Measurements from ENCODE around the gene JAG2.
"Not testable (repeated sequence)": the region's sequence is repeated elsewhere in the genome, so short reads cannot be mapped to it uniquely, and the experiment has no call there.

Gene JAG2

DNA sequence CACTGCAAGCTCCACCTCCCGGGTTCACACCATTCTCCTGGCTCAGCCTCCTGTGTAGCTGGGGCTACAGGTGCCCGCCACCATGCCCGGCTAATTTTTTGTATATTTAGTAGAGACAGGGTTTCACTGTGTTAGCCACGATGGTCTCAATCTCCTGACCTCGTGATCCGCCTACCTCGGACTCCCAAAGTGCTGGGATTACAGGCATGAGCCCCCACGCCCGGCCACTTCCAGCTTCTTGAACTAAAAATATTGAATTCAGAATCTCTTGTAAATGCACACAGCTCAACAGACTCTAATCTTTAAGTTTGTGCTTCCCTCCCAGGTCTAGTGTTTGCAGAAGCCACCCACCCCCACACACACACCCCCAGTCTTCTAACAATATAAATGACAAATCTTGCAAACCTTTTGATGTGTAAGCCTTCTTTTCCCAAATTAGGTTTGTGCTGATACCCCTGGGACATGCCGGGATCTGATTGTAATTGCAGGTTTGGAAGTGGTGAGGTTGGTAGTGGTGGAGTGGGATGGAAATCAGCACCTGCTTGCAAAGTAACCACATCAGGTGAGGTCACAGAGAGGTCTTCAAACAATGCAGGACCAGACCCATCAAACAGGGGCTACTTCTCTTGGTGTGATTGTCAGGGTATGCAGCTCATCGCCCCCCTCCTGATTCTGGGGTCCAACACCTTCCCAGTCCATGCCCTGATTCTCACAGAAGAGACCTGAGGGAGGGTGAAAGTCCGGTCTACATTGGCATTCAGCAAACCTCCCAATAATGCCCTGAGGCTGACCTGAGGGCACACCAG lies 51.9 kb downstream of the JAG2 start:
- peaks cover 28% of the 10 kb centered on the region for H3K9me3 ChIP-seq (ENCODE audit: control insufficient read depth, low read length)
- no peak overlapping the region for H3K4me3 ChIP-seq (ENCODE audit: low read length)
- DNase-seq (ENCODE audit: low read depth): no peak

DNA sequence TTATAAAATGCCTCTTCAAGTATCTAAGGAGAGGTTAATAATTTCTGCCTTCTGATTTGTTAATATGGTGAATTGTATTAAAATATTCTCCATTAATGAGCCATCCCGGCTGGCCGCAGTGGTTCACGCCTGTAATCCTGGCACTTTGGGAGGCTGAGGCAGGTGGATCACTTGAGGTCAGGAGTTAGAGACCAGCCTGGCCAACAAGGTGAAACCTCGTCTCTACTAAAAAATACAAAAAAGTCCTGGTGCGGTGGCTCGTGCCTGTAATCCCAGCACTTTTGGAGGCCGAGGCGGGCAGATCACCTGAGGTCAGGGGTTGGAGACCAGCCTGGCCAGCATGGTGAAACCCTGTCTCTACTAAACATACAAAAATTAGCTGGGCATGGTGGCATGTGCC lies 59.3 kb downstream of the JAG2 start:
- not testable (repeated sequence) for H3K9ac ChIP-seq (ENCODE audit: low read length); H3K4me1 ChIP-seq (ENCODE audit: control insufficient read depth, insufficient read depth, low read length); H3K4me3 ChIP-seq (ENCODE audit: low read length); H3K9me3 ChIP-seq (ENCODE audit: control insufficient read depth, low read length); H3K36me3 ChIP-seq (ENCODE audit: control insufficient read depth, insufficient read depth, low read length, severe bottlenecking); DNase-seq (ENCODE audit: low read depth)
- H3K27me3 ChIP-seq (replicated peaks; ENCODE audit: control insufficient read depth, insufficient read depth, low read length): peaks cover 33% of the 10 kb centered on the region

More for the DNA sequence above, 51.9 kb downstream of the JAG2 start:
- H3K4me1 ChIP-seq (ENCODE audit: control insufficient read depth, insufficient read depth, low read length): no peaks in the 10 kb centered on the region
- peaks cover 42% of the 10 kb centered on the region for H3K27me3 ChIP-seq (replicated peaks; ENCODE audit: control insufficient read depth, insufficient read depth, low read length)
- no peaks in the 10 kb centered on the region for H3K36me3 ChIP-seq (ENCODE audit: control insufficient read depth, insufficient read depth, low read length, severe bottlenecking)
- no peak overlapping the region for H3K9ac ChIP-seq (ENCODE audit: low read length)

DNA sequence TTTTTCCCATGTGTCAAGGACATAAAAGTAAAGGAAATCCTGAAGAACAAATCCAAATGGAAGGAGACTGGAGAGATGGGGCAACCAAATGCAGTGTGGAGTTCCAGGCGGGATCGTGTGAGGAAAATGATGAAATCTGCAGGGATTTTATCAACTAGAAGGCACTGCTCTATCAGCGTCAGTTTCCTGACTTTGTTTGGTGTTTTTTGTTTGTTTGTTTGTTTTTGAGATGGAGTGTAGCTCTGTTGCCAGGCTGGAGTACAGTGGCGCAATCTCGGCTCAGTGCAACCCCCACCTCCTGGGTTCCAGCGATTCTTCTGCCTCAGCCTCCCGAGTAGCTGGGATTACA lies 60.1 kb downstream of the JAG2 start:
- no peak overlapping the region for H3K4me3 ChIP-seq (ENCODE audit: low read length)
- no peaks in the 10 kb centered on the region for H3K4me1 ChIP-seq (ENCODE audit: control insufficient read depth, insufficient read depth, low read length)
- H3K27me3 ChIP-seq (replicated peaks; ENCODE audit: control insufficient read depth, insufficient read depth, low read length): peaks cover 41% of the 10 kb centered on the region
- DNase-seq (ENCODE audit: low read depth): no peak
- peaks cover 14% of the 10 kb centered on the region for H3K9me3 ChIP-seq (ENCODE audit: control insufficient read depth, low read length)
- H3K36me3 ChIP-seq (ENCODE audit: control insufficient read depth, insufficient read depth, low read length, severe bottlenecking): no peaks in the 10 kb centered on the region
- H3K9ac ChIP-seq (ENCODE audit: low read length): no peak overlapping the region

DNA sequence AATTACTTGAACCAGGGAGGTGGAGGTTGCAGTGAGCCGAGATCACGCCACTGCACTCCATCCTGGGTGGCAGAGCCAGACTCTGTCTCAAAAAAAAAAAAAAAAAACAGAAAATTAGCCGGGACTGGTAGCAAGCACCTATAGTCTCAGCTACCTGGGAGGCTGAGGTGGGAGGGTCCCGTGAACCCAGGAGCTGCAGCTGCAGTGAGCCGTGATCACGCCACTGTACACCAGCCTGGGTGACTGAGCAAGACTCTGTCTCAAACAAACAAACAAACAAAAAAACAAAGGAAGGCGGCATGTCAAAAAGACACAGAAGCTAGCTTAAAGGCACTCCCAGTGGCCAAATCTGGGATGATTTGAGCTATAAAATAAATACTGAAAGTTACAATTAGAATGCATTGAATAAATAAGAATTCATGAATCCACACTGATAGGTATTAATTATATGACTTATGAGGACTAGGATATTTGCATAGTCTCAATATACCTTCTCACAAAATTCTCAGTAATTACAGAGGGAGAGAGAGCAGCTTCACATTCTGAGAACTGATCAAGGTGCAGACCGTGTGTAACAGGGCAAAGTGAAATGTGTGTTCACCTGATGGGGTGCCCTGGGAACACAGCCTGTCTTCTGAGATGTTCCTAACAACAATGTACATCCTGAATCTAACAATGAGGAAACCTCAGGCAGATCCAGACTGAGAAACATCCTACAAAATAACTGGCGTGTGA lies 60.6 kb downstream of the JAG2 start:
- peaks cover 18% of the 10 kb centered on the region for H3K9me3 ChIP-seq (ENCODE audit: control insufficient read depth, low read length)
- no peaks in the 10 kb centered on the region for H3K36me3 ChIP-seq (ENCODE audit: control insufficient read depth, insufficient read depth, low read length, severe bottlenecking)
- no peak overlapping the region for H3K9ac ChIP-seq (ENCODE audit: low read length)
- peaks cover 46% of the 10 kb centered on the region for H3K27me3 ChIP-seq (replicated peaks; ENCODE audit: control insufficient read depth, insufficient read depth, low read length)
- no peak for DNase-seq (ENCODE audit: low read depth)
- no peak overlapping the region for H3K4me3 ChIP-seq (ENCODE audit: low read length)
- no peaks in the 10 kb centered on the region for H3K4me1 ChIP-seq (ENCODE audit: control insufficient read depth, insufficient read depth, low read length)

DNA sequence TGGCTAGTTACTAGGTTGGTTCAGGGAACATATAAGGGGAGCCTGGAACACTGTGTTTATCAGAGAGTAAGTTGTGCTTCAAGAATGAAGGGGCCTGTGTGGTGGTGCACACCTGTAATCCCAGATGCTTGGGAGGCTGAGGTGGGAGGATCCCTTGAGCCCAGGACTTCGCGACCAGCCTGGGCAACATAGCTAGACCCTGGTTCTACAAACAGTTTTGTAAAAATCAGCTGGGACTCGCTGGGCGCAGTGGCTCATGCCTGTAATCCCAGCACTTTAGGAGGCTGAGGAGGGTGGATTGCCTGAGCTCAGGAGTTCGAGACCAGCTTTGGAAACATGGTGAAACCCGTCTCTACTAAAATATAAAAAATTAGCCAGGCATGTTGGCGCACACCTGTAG lies 61.2 kb downstream of the JAG2 start:
- H3K36me3 ChIP-seq (ENCODE audit: control insufficient read depth, insufficient read depth, low read length, severe bottlenecking): no peaks in the 10 kb centered on the region
- no peak for DNase-seq (ENCODE audit: low read depth)
- peaks cover 52% of the 10 kb centered on the region for H3K27me3 ChIP-seq (replicated peaks; ENCODE audit: control insufficient read depth, insufficient read depth, low read length)
- no peak overlapping the region for H3K4me3 ChIP-seq (ENCODE audit: low read length)
- no peaks in the 10 kb centered on the region for H3K4me1 ChIP-seq (ENCODE audit: control insufficient read depth, insufficient read depth, low read length)
- peaks cover 20% of the 10 kb centered on the region for H3K9me3 ChIP-seq (ENCODE audit: control insufficient read depth, low read length)
- no peak overlapping the region for H3K9ac ChIP-seq (ENCODE audit: low read length)

DNA sequence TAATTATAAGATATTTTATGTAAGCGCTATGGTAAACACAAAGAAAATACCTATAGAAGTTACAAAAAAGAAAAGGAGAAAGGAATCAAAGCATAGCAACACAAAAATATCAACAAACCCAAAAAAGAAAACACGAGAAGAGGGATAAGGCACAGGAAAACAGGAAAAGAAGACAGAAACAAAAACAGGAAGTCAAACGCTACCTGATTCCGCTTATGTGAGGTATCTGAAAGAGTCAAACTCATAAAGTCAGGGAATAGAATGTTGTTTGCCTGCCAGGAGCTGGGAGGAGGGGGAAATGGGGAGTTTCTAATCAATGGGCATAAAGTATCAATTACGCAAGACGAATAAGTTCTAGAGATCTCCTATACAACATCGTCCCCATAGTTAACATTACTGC lies 63.4 kb downstream of the JAG2 start:
- peaks cover 20% of the 10 kb centered on the region for H3K9me3 ChIP-seq (ENCODE audit: control insufficient read depth, low read length)
- no peak overlapping the region for H3K9ac ChIP-seq (ENCODE audit: low read length)
- no peak for DNase-seq (ENCODE audit: low read depth)

DNA sequence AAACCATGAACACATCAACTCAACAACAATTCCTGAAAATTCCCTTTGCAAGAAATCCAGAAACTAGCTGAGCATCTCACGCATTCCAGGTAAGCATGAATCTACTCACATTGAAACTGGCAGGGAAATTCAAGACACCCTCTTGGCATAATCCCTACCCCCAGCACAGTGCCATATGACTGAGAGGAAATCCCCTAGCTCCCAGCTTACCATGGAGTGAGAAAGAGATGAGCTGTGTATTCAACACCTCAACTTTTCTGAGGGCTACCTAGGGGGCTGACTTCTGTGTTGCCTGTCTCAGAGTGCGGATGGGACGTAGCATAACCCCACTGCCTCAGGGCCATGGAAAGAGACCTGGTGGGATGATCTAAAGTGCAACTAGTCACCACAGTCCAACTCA lies 65.7 kb downstream of the JAG2 start:
- Histone ChIP-seq H3K27me3 (replicated peaks; ENCODE audit: control insufficient read depth, insufficient read depth, low read length) (peaks cover 78% of the 10 kb centered on the region), H3K4me1 (ENCODE audit: control insufficient read depth, insufficient read depth, low read length) (no peaks in the 10 kb centered on the region), H3K9ac (ENCODE audit: low read length) (no peak overlapping the region), H3K36me3 (ENCODE audit: control insufficient read depth, insufficient read depth, low read length, severe bottlenecking) (no peaks in the 10 kb centered on the region), H3K4me3 (ENCODE audit: low read length) (no peak overlapping the region), H3K9me3 (ENCODE audit: control insufficient read depth, low read length) (peaks cover 32% of the 10 kb centered on the region)
- no peak for DNase-seq (ENCODE audit: low read depth)

More for the DNA sequence above, 63.4 kb downstream of the JAG2 start:
- Histone ChIP-seq H3K27me3 (replicated peaks; ENCODE audit: control insufficient read depth, insufficient read depth, low read length) (peaks cover 70% of the 10 kb centered on the region), H3K4me3 (ENCODE audit: low read length) (no peak overlapping the region), H3K4me1 (ENCODE audit: control insufficient read depth, insufficient read depth, low read length) (no peaks in the 10 kb centered on the region), H3K36me3 (ENCODE audit: control insufficient read depth, insufficient read depth, low read length, severe bottlenecking) (no peaks in the 10 kb centered on the region)

DNA sequence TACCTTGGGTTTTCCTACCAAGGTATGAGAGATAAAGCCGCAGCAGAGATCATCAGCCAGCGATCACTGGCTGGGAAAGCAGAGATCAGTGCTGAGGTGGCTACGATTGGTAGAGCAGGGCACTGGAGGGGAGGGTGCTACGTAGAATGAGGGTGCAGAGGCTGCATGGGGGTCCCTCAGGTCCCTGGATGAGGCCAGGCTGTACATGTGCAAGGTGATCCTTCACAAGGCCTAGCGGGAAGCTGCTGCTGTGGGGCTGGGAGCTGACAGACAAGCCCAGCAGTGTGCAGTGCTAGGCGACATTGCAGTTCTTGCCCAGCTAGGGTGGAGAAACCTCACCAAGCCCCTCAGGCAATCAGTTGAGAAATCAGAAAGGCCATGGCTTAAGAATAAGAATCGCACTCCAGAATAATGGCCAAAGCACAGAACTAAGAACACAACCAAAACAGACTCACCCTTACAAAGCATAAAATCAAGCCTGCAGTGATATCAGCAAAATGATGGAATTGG lies 66.2 kb downstream of the JAG2 start:
- Histone ChIP-seq H3K4me1 (ENCODE audit: control insufficient read depth, insufficient read depth, low read length) (no peaks in the 10 kb centered on the region), H3K36me3 (ENCODE audit: control insufficient read depth, insufficient read depth, low read length, severe bottlenecking) (no peaks in the 10 kb centered on the region), H3K9me3 (ENCODE audit: control insufficient read depth, low read length) (peaks cover 32% of the 10 kb centered on the region), H3K9ac (ENCODE audit: low read length) (no peak overlapping the region), H3K27me3 (replicated peaks; ENCODE audit: control insufficient read depth, insufficient read depth, low read length) (peaks cover 74% of the 10 kb centered on the region), H3K4me3 (ENCODE audit: low read length) (no peak overlapping the region)
- no peak for DNase-seq (ENCODE audit: low read depth)

DNA sequence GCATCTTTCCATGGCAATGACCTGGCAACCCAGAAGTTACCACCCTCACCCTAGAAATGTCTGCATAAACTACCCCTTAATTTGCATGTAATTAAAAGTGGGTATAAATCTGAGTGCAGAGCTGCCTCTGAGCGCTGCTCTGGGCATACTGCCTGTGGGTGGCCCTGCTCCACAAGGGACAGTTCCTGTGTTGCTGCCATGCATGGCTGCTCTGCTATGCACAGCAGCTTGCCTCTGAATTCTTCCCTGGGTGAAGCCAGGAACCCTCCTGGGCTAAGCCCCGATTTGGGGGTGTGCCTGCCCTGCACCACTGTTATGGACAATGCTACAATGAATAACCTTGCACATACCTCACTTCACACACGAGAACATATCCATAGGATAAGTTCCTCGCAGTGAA lies 67.7 kb downstream of the JAG2 start:
- peaks cover 73% of the 10 kb centered on the region for H3K27me3 ChIP-seq (replicated peaks; ENCODE audit: control insufficient read depth, insufficient read depth, low read length)
- no peak overlapping the region for H3K9ac ChIP-seq (ENCODE audit: low read length)
- peaks cover 32% of the 10 kb centered on the region for H3K9me3 ChIP-seq (ENCODE audit: control insufficient read depth, low read length)
- H3K36me3 ChIP-seq (ENCODE audit: control insufficient read depth, insufficient read depth, low read length, severe bottlenecking): no peaks in the 10 kb centered on the region
- H3K4me3 ChIP-seq (ENCODE audit: low read length): no peak overlapping the region
- H3K4me1 ChIP-seq (ENCODE audit: control insufficient read depth, insufficient read depth, low read length): no peaks in the 10 kb centered on the region
- no peak for DNase-seq (ENCODE audit: low read depth)

DNA sequence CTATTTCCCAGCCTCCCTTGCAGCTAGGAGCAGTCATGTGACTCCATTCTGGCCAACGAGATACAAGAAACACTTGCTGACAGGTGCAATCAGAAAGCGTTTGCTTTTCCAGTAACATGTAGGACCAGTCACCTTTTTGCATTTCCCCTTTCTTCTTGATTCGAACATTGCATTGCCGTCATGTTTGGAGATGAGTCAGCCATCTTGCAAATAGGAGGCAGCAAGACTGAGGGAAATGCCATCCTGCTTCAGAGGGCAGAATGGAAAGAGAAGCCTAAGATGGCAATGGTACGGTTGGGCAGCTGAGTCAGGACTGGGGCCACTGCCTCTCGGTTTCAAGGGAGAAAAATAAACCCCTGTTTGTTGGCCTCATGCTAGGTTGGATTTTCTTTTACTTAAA lies 68.8 kb downstream of the JAG2 start:
- no peaks in the 10 kb centered on the region for H3K36me3 ChIP-seq (ENCODE audit: control insufficient read depth, insufficient read depth, low read length, severe bottlenecking)
- no peak for DNase-seq (ENCODE audit: low read depth)
- H3K27me3 ChIP-seq (replicated peaks; ENCODE audit: control insufficient read depth, insufficient read depth, low read length): peaks cover 62% of the 10 kb centered on the region
- no peak overlapping the region for H3K9ac ChIP-seq (ENCODE audit: low read length)
- no peaks in the 10 kb centered on the region for H3K4me1 ChIP-seq (ENCODE audit: control insufficient read depth, insufficient read depth, low read length)
- peaks cover 27% of the 10 kb centered on the region for H3K9me3 ChIP-seq (ENCODE audit: control insufficient read depth, low read length)
- no peak overlapping the region for H3K4me3 ChIP-seq (ENCODE audit: low read length)

DNA sequence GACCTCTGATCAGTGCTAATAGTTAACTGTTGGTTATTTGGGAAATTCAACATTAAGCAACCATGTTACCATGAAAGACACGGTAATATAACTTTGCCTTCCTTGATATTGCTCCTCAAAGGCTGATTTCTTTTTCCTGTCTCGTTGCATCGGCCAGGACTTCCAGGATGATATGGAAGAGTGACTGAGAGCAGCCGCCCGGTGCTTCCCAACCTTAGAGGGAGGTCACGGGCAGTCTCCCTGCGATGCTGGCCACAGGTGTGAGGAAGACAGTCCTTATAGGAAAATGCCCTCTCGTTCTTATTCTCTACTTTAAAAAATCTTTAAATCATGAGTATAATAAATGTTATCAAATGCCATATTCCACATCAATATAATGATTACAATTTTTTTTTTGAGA lies 70.3 kb downstream of the JAG2 start:
- H3K4me3 ChIP-seq (ENCODE audit: low read length): no peak overlapping the region
- peaks cover 17% of the 10 kb centered on the region for H3K9me3 ChIP-seq (ENCODE audit: control insufficient read depth, low read length)
- H3K36me3 ChIP-seq (ENCODE audit: control insufficient read depth, insufficient read depth, low read length, severe bottlenecking): no peaks in the 10 kb centered on the region
- peaks cover 51% of the 10 kb centered on the region for H3K27me3 ChIP-seq (replicated peaks; ENCODE audit: control insufficient read depth, insufficient read depth, low read length)
- no peak for DNase-seq (ENCODE audit: low read depth)
- no peak overlapping the region for H3K9ac ChIP-seq (ENCODE audit: low read length)
- no peaks in the 10 kb centered on the region for H3K4me1 ChIP-seq (ENCODE audit: control insufficient read depth, insufficient read depth, low read length)
